ENCODE data around the gene GLCCI1. TPM values are rescaled to one million over a fixed set of nuclear protein-coding genes. Genes with fewer than 3 reads are reported as not detected.

Gene GLCCI1
- total RNA-seq, 6 experiments from 2014 or later, result 2.4 to 11.1 (median 5.0) TPM

- intact Hi-C loops (cut with DNase I), result no loop called here
- 85% methylated on average over 2 of the region's 2 CpGs for whole genome bisulfite sequencing (ENCODE audit: insufficient coverage, low coverage, low lambda C conversion rate, missing lambda C conversion rate)
- H3K36me3 ChIP-seq, result no peaks in the 10 kb centered on the region
- no peak for DNase-seq
- TF ChIP-seq POLR2A (IDR thresholded peaks at IDR 0.05) (no peak), CTCF (IDR thresholded peaks at IDR 0.05) (no peak)
- H3K4me3 ChIP-seq, result no peak overlapping the region
- no peaks in the 10 kb centered on the region for H3K27me3 ChIP-seq
- H3K27ac ChIP-seq, result no peak overlapping the region
- H3K9me3 ChIP-seq, result no peaks in the 10 kb centered on the region
- no peak for ATAC-seq
- peaks cover 0 to 4% (median 0%) of the 10 kb centered on the region in 4 donors for H3K4me1 ChIP-seq
These were observed 4.3 kb upstream of the GLCCI1 start for GRCh38 chr7:7964250-7964649.

GRCh38 chr7:7964691-7965090, 3.9 kb upstream of the GLCCI1 start:
- Histone ChIP-seq H3K36me3 (no peaks in the 10 kb centered on the region), H3K27ac (no peak overlapping the region), H3K9me3 (no peaks in the 10 kb centered on the region), H3K4me3 (no peak overlapping the region), H3K27me3 (no peaks in the 10 kb centered on the region), H3K4me1 (peaks cover 0 to 4% (median 0%) of the 10 kb centered on the region in 4 donors)
- 89% methylated on average over 2 of the region's 2 CpGs for WGBS (ENCODE audit: insufficient coverage, low coverage, low lambda C conversion rate, missing lambda C conversion rate)
- ATAC-seq (no peak), DNase-seq (no peak)
- intact Hi-C loops (cut with DNase I), result no loop called here
- TF ChIP-seq CTCF (IDR thresholded peaks at IDR 0.05), result no peak
- no peak for TF ChIP-seq POLR2A (IDR thresholded peaks at IDR 0.05)

GRCh38 chr7:7965301-7965700, 3.3 kb upstream of the GLCCI1 start:
- intact Hi-C loops (cut with DNase I), result no loop called here
- WGBS (ENCODE audit: insufficient coverage, low coverage, low lambda C conversion rate, missing lambda C conversion rate), result 100% methylated on average over 1 of the region's 1 CpG

GRCh38 chr7:7966141-7966734, 2.4 kb upstream of the GLCCI1 start:
- ATAC-seq (no peak), DNase-seq (no peak)
- no peaks in the 10 kb centered on the region for H3K36me3 ChIP-seq
- intact Hi-C loops (cut with DNase I), result no loop called here
- no peaks in the 10 kb centered on the region for H3K27me3 ChIP-seq
- no peak overlapping the region for H3K27ac ChIP-seq
- TF ChIP-seq CTCF (IDR thresholded peaks at IDR 0.05) (no peak), POLR2A (IDR thresholded peaks at IDR 0.05) (no peak)
- H3K4me1 ChIP-seq, result peaks cover 0 to 10% (median 0%) of the 10 kb centered on the region in 4 donors
- WGBS (ENCODE audit: insufficient coverage, low coverage, low lambda C conversion rate, missing lambda C conversion rate), result 40% methylated on average over 3 of the region's 3 CpGs
- H3K9me3 ChIP-seq, result no peaks in the 10 kb centered on the region
- no peak overlapping the region for H3K4me3 ChIP-seq

More at GRCh38 chr7:7965301-7965700, 3.3 kb upstream of the GLCCI1 start:
- Histone ChIP-seq H3K27me3 (no peaks in the 10 kb centered on the region), H3K4me3 (no peak overlapping the region), H3K4me1 (peaks cover 0 to 4% (median 0%) of the 10 kb centered on the region in 4 donors), H3K36me3 (no peaks in the 10 kb centered on the region), H3K9me3 (no peaks in the 10 kb centered on the region), H3K27ac (no peak overlapping the region)
- ATAC-seq (no peak), DNase-seq (no peak)
- TF ChIP-seq CTCF (IDR thresholded peaks at IDR 0.05) (no peak), POLR2A (IDR thresholded peaks at IDR 0.05) (no peak)

Data from right lobe of liver (tissue), 6 donors.